Endothelial cell of umbilical vein (primary cell): ENCODE measurements around the gene PYGB. TPM values are rescaled to one million over a fixed set of nuclear protein-coding genes. Genes with fewer than 3 reads are reported as not detected.

Experiments used
- BruUV-seq: library from RNA; stranded (reverse); fragments of 400-500 nt; replicated peaks from 2 replicates; lab custom pipeline; 2021; lab: Mats Ljungman, UMichigan
- CTCF ChIA-PET: fragments of 300-600, 350-600 bp; sonication (Branson Sonifier 250); formaldehyde crosslinking; loops from one replicate; lab custom pipeline; 2021; ENCODE audit warnings: antibody characterized with exemption, inconsistent platforms; lab: Charles Lee
- POLR2A ChIA-PET: fragments of 300-600, 350-600 bp; sonication (Branson Sonifier 250); formaldehyde crosslinking; loops from one replicate; lab custom pipeline; 2021; ENCODE audit warnings: antibody characterized with exemption, inconsistent platforms; lab: Charles Lee
- DNase-seq: peaks from one replicate; pipeline ENCODE4 v3.0.0-alpha.2; 2011; ENCODE audit warnings: low read depth, low spot score
- FAIRE-seq: peaks from 2 replicates; lab custom pipeline; 2011; peaks lifted over from hg19 to GRCh38; lab: Jason Lieb, UNC
- H2AFZ ChIP-seq: 2 replicates; pipeline ENCODE4 v1.6.0; 2012; ENCODE audit warnings: low read depth, low read length, control low read depth, inconsistent platforms
- H3K27ac ChIP-seq: 2 replicates; pipeline ENCODE4 v1.5.1; 2011; ENCODE audit warnings: low read depth, mild to moderate bottlenecking, control low read depth, low read length, moderate library complexity; ENCODE audit not compliant: insufficient read depth
- H3K27me3 ChIP-seq, 2 experiments: 2 replicates each; pipeline versions ENCODE4 v1.6.0 to v1.6.1; 2011; ENCODE audit warnings: low read length in 2 of 2, mixed read lengths in 1 of 2; ENCODE audit not compliant: control insufficient read depth in 2 of 2, insufficient read depth in 2 of 2
- H3K36me3 ChIP-seq, 2 experiments: 2 replicates in 1 of 2; 3 replicates in 1 of 2; pipeline ENCODE4 v1.5.1; 2011; ENCODE audit warnings: low read length in 2 of 2, mild to moderate bottlenecking in 1 of 2, moderate library complexity in 1 of 2; ENCODE audit not compliant: control insufficient read depth in 2 of 2, insufficient read depth in 2 of 2; ENCODE audit errors: extremely low read depth in 1 of 2
- H3K4me1 ChIP-seq: 3 replicates; pipeline ENCODE4 v1.5.1; 2011; ENCODE audit warnings: mild to moderate bottlenecking, low read length; ENCODE audit not compliant: control insufficient read depth, insufficient read depth; ENCODE audit errors: extremely low read depth
- H3K4me2 ChIP-seq: 2 replicates; pipeline ENCODE4 v1.6.1; 2011; ENCODE audit warnings: low read length, control low read depth, mixed read lengths; ENCODE audit not compliant: insufficient read depth
- H3K4me3 ChIP-seq, 3 experiments: fragments of 200-600 bp in 1 of 3; sonication (generic), shearing (Covaris generic) in 1 of 3; replicated peaks in 1 of 3; 2 replicates each; pipeline ENCODE4 v1.5.1; 2011 to 2016; ENCODE audit warnings: control low read depth in 3 of 3, low read length in 3 of 3, mild to moderate bottlenecking in 2 of 3, inconsistent platforms in 1 of 3, low read depth in 1 of 3, moderate library complexity in 1 of 3; ENCODE audit not compliant: insufficient read depth in 1 of 3
- H3K79me2 ChIP-seq: 2 replicates; pipeline ENCODE4 v1.6.0; 2012; ENCODE audit warnings: low read length, inconsistent platforms; ENCODE audit not compliant: control insufficient read depth, insufficient read depth
- H3K9ac ChIP-seq: replicated peaks from 2 replicates; pipeline ENCODE3; 2011; ENCODE audit warnings: low read length, control low read depth; ENCODE audit not compliant: insufficient read depth; ENCODE audit errors: extremely low read depth
- H3K9me1 ChIP-seq: replicated peaks from 3 replicates; pipeline ENCODE4 v1.6.0; 2011; ENCODE audit warnings: mild to moderate bottlenecking, low read length; ENCODE audit not compliant: control insufficient read depth, insufficient read depth; ENCODE audit errors: extremely low read depth
- H3K9me3 ChIP-seq: replicated peaks from 2 replicates; pipeline ENCODE4 v1.5.1; 2012; ENCODE audit warnings: low read length, inconsistent platforms; ENCODE audit not compliant: control insufficient read depth, insufficient read depth
- H4K20me1 ChIP-seq: replicated peaks from 2 replicates; pipeline ENCODE3; 2011; ENCODE audit warnings: mild to moderate bottlenecking, low read length; ENCODE audit not compliant: control insufficient read depth, insufficient read depth; ENCODE audit errors: extremely low read depth
- CTCF ChIP-seq, 2 donors: IDR thresholded peaks; 1 replicate in 1 of 2; 2 replicates in 1 of 2; pipeline ENCODE4 v1.5.1; 2011; ENCODE audit warnings: low read length in 2 of 2, mild to moderate bottlenecking in 2 of 2, moderate library complexity in 2 of 2, control low read depth in 1 of 2, inconsistent platforms in 1 of 2, low read depth in 1 of 2; ENCODE audit not compliant: insufficient read depth in 1 of 2; ENCODE audit errors: extremely low read depth in 1 of 2
- EZH2 ChIP-seq: IDR thresholded peaks from 2 replicates; pipeline ENCODE4 v1.6.1; 2012; ENCODE audit warnings: borderline replicate concordance, low read depth, mild to moderate bottlenecking, moderate library complexity, low read length, inconsistent platforms; ENCODE audit not compliant: severe bottlenecking
- FOS ChIP-seq: IDR thresholded peaks from 2 replicates; pipeline ENCODE4 v1.6.1; 2011; ENCODE audit warnings: mild to moderate bottlenecking, low read length, moderate library complexity, borderline replicate concordance; ENCODE audit not compliant: insufficient read depth
- GATA2 ChIP-seq: IDR thresholded peaks from 2 replicates; pipeline ENCODE4 v1.7.0; 2011; ENCODE audit warnings: low read depth, mild to moderate bottlenecking, moderate library complexity, mixed read lengths, low read length; ENCODE audit not compliant: insufficient read length, insufficient read depth
- JUN ChIP-seq: IDR thresholded peaks from 2 replicates; pipeline ENCODE4 v1.6.1; 2011; ENCODE audit warnings: borderline replicate concordance, low read depth; ENCODE audit not compliant: insufficient read length, insufficient read depth
- MAX ChIP-seq: IDR thresholded peaks from 2 replicates; pipeline ENCODE4 v1.6.1; 2011; ENCODE audit not compliant: insufficient read depth, insufficient read length
- POLR2A ChIP-seq: IDR thresholded peaks from 2 replicates; pipeline ENCODE4 v1.6.1; 2012; ENCODE audit warnings: low read depth, mild to moderate bottlenecking, control low read depth, low read length
- POLR2AphosphoS5 ChIP-seq: IDR thresholded peaks from 2 replicates; pipeline ENCODE4 v1.6.1; 2012; ENCODE audit warnings: low read depth, mild to moderate bottlenecking, control low read depth, low read length, moderate library complexity; ENCODE audit not compliant: insufficient read depth
- dilution Hi-C: fragments of 300-500 bp; cut with MboI; formaldehyde crosslinking; loops from one replicate; pipeline ENCODE4 v1.15.0; 2019; ENCODE audit warnings: low sequenced_read_pairs; ENCODE audit not compliant: extremely low pct_ligation_motif_present
- intact Hi-C: fragments of 100-400 bp; cut with micrococcal nuclease; formaldehyde crosslinking; loops from one replicate; pipeline ENCODE4 v1.10.0; 2022
- polyA plus RNA-seq, 4 experiments: library from polyadenylated mRNA; depleted of rRNA in 3 of 4; stranded (reverse) in 3 of 4; unstranded in 1 of 4; fragments of >200 nt; gene quantifications; 2 replicates each; pipeline versions ENCODE4 v1.2.1 to v1.2.3, GENCODE V29; 2011 to 2012; ENCODE audit warnings: missing spikeins in 1 of 4
- total RNA-seq: library from RNA; stranded (reverse); gene quantifications from 2 replicates; pipeline ENCODE4 v1.2.3, GENCODE V29; 2021

Gene PYGB
- total and polyA plus RNA-seq, 2 donors (not counting 3 experiments of a cell fraction or from before 2014, with no cell fraction given) = 36.1 to 60.2 TPM

- Histone ChIP-seq H3K79me2 (no peaks in the 10 kb centered on the region), H3K4me1 (peaks cover 18% of the 10 kb centered on the region), H3K27me3 (no peaks in the 10 kb centered on the region), H3K4me3 (no peak overlapping the region), H2AFZ (no peak overlapping the region), H3K27ac (no peak overlapping the region), H3K9ac (no peak overlapping the region), H3K9me1 (no peaks in the 10 kb centered on the region), H3K4me2 (no peak overlapping the region), H4K20me1 (no peaks in the 10 kb centered on the region), H3K9me3 (no peaks in the 10 kb centered on the region), H3K36me3 (peaks cover 0 to 3% of the 10 kb centered on the region in 2 experiments)
- dilution Hi-C loops = no loop called here
- ChIA-PET POLR2A (no interaction called here), CTCF (interaction anchor here (2.2 to 9.7 kb wide), 2 partner anchors 21 to 173 kb away, joined by 7 to 93 read pairs; partner anchors contain the start of gene PYGB)
- DNase-seq = no peak
- no peak for TF ChIP-seq MAX
- TF ChIP-seq POLR2AphosphoS5 = no peak
- no peak for TF ChIP-seq JUN
- no peak for TF ChIP-seq POLR2A
- TF ChIP-seq GATA2 = no peak
- no peak for TF ChIP-seq CTCF (IDR thresholded peaks at IDR 0.05; ENCODE audit: extremely low read depth in 1 of 2, insufficient read depth in 1 of 2, low read depth in 1 of 2, low read length in 2 of 2)
- TF ChIP-seq FOS = no peak
- TF ChIP-seq EZH2 = no peak
- no TSS peak for BruUV-seq
- intact Hi-C loops = no loop called here
- FAIRE-seq = no peak
Measured at GRCh38 chr20:25225642-25226432, 22.0 kb upstream of the PYGB start.
